Sigmoid colon (tissue), 4 donors: ENCODE data around the gene NMUR1.

Experiments
- CTCF ChIP-seq, 4 experiments: fragments of 450-650 bp in 3 of 4; fragments of 200-600 bp in 1 of 4; IDR thresholded peaks; one replicate each; pipeline ENCODE4 v1.5.1; 2016 to 2019; ENCODE audit warnings: antibody characterized with exemption in 4 of 4, mild to moderate bottlenecking in 3 of 4, moderate library complexity in 2 of 4
- EP300 ChIP-seq, 4 donors: sonication (generic); formaldehyde crosslinking; IDR thresholded peaks; one replicate each; pipeline ENCODE4 v1.6.1; 2017; ENCODE audit warnings: antibody characterized with exemption in 4 of 4
- POLR2A ChIP-seq, 2 donors: fragments of 450-650 bp; IDR thresholded peaks; one replicate each; pipeline ENCODE4 v1.6.1; 2016; ENCODE audit warnings: antibody characterized with exemption in 2 of 2, mild to moderate bottlenecking in 2 of 2, moderate library complexity in 2 of 2
- POLR2AphosphoS5 ChIP-seq, 4 donors: sonication (generic); formaldehyde crosslinking; IDR thresholded peaks; one replicate each; pipeline ENCODE4 v1.6.1; 2017; ENCODE audit warnings: antibody characterized with exemption in 4 of 4

DNA sequence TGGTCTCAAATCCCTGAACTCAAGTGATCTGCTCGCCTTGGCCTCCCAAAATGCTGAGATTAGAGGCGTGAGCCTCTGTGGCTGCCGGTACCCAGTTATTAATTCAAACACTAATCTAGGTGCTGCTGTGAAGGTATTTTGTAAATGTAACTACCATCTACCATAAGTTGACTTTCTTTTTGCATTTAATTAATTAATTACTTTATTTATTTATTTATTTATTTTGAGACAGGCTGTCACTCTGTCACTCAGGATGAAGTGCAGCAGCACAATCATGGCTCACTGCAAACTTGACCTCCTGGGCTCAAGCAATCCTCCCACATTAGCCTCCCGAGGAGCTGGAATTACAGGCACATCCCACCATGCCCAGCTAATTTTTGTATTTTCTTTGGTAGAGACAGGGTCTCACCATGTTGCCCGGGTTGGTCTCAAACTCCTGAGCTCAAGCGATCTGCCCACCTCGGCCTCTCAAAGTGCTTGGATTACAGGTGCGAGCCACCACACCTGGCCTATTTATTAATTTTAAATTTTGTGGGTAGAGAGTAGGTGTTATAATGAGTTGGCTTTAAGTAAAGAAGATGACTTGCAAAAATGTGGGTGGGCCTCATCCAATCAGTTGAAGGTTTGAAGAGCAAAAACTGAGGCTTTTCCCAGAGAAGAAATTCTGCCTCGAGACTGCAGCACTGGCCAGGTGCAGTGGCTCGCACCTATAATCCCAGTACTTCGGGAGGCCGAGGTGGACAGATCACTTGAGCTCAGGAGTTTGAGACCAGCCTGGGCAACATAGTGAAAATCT is 17.3 kb upstream of the NMUR1 start:
- no peak for TF ChIP-seq CTCF (IDR thresholded peaks at IDR 0.05)
- TF ChIP-seq EP300 (IDR thresholded peaks at IDR 0.05): no peak
- no peak for TF ChIP-seq POLR2A (IDR thresholded peaks at IDR 0.05)
- no peak for TF ChIP-seq POLR2AphosphoS5 (IDR thresholded peaks at IDR 0.05)
